OCI-LY3 (cell line): ENCODE measurements around the gene ARHGEF4.

ENCODE experiments used
- EZH2phosphoT487 ChIP-seq: fragments of 200-600 bp; shearing (Covaris generic); IDR thresholded peaks from 2 replicates; pipeline ENCODE4 v1.6.1; 2018; ENCODE audit warnings: antibody characterized with exemption, mixed run types, low read depth
- TF ChIP-seq, protein P1 (sequence below): fragments of 200-600, 300-600 bp; sonication (generic); IDR thresholded peaks from 2 replicates; pipeline ENCODE4 v1.5.1; 2014; ENCODE audit warnings: antibody characterized with exemption, low read length, low read depth

DNA sequence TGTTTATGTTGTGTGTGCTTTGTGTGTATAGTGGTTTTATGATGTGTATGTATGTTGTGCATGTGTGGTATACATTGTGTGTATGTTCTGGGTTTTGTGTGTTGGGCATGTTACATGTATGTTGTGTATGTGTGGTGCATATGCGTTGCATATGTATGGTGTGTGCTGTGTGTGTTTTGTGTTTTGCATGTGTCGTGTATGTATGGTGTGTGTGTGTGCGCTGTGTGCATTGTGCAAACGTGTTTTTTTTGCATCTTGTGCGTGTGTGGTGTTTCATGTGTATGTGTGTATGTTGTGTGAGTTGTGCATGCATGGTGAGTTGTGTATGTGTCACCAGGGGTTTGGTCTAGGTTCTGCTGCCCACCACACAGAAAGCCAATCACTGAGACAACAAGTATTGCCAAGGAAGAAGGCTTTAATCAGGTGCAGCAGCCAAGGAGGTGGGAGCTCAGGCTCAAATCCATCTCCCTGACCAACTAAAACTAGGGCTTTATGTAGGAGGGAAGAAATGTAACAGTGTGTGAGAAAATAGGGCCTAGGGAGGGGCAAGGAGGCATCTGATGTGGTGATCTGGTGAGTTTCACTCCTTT lies 140.8 kb downstream of the ARHGEF4 start:
- TF ChIP-seq, protein P1, sequence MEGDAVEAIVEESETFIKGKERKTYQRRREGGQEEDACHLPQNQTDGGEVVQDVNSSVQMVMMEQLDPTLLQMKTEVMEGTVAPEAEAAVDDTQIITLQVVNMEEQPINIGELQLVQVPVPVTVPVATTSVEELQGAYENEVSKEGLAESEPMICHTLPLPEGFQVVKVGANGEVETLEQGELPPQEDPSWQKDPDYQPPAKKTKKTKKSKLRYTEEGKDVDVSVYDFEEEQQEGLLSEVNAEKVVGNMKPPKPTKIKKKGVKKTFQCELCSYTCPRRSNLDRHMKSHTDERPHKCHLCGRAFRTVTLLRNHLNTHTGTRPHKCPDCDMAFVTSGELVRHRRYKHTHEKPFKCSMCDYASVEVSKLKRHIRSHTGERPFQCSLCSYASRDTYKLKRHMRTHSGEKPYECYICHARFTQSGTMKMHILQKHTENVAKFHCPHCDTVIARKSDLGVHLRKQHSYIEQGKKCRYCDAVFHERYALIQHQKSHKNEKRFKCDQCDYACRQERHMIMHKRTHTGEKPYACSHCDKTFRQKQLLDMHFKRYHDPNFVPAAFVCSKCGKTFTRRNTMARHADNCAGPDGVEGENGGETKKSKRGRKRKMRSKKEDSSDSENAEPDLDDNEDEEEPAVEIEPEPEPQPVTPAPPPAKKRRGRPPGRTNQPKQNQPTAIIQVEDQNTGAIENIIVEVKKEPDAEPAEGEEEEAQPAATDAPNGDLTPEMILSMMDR = no peak
- no peak for TF ChIP-seq EZH2phosphoT487
